Sigmoid colon (tissue), 7 donors: ENCODE measurements around the gene PTPN1. TPM values are rescaled to one million over a fixed set of nuclear protein-coding genes. Genes with fewer than 3 reads are reported as not detected.
A peak's percentile ranks its signal among the peaks of the same experiment; 100 is the strongest.

ENCODE experiments used
- DNase-seq: peaks from one replicate; pipeline ENCODE4 v3.0.0-alpha.2; 2019
- H3K27ac ChIP-seq, 4 donors: fragments of 200-600 bp; sonication (generic); one replicate each; pipeline ENCODE4 v1.5.1; 2016 to 2019; ENCODE audit warnings: mild to moderate bottlenecking in 1 of 4
- H3K27me3 ChIP-seq, 3 donors: fragments of 200-600 bp; sonication (generic); one replicate each; pipeline ENCODE4 v1.5.1; 2019; ENCODE audit warnings: mild to moderate bottlenecking in 1 of 3
- H3K36me3 ChIP-seq, 4 donors: fragments of 200-600 bp; sonication (generic); one replicate each; pipeline ENCODE4 v1.5.1; 2016 to 2019
- H3K4me1 ChIP-seq, 4 donors: fragments of 200-600 bp; sonication (generic); one replicate each; pipeline ENCODE4 v1.5.1; 2017 to 2019
- H3K4me3 ChIP-seq, 4 donors: fragments of 200-600 bp; sonication (generic); one replicate each; pipeline ENCODE4 v1.5.1; 2017 to 2019; ENCODE audit warnings: mild to moderate bottlenecking in 2 of 4, moderate library complexity in 1 of 4
- H3K9me3 ChIP-seq, 4 donors: fragments of 200-600 bp in 3 of 4; sonication (generic) in 3 of 4; one replicate each; pipeline versions ENCODE4 v1.5.1 to v1.6.1; 2013 to 2019
- CTCF ChIP-seq, 4 experiments: fragments of 450-650 bp in 3 of 4; fragments of 200-600 bp in 1 of 4; IDR thresholded peaks; one replicate each; pipeline ENCODE4 v1.5.1; 2016 to 2019; ENCODE audit warnings: antibody characterized with exemption in 4 of 4, mild to moderate bottlenecking in 3 of 4, moderate library complexity in 2 of 4
- EP300 ChIP-seq, 4 donors: sonication (generic); formaldehyde crosslinking; IDR thresholded peaks; one replicate each; pipeline ENCODE4 v1.6.1; 2017; ENCODE audit warnings: antibody characterized with exemption in 4 of 4
- POLR2A ChIP-seq, 2 donors: fragments of 450-650 bp; IDR thresholded peaks; one replicate each; pipeline ENCODE4 v1.6.1; 2016; ENCODE audit warnings: antibody characterized with exemption in 2 of 2, mild to moderate bottlenecking in 2 of 2, moderate library complexity in 2 of 2
- POLR2AphosphoS5 ChIP-seq, 4 donors: sonication (generic); formaldehyde crosslinking; IDR thresholded peaks; one replicate each; pipeline ENCODE4 v1.6.1; 2017; ENCODE audit warnings: antibody characterized with exemption in 4 of 4
- WGBS, 2 donors: extraction: QIAGEN DNeasy Blood & Tissue Kit; methylation state at CpG; one replicate each; pipeline ENCODE4 v1.1.7; 2013; 5-methylcytosine and 5-hydroxymethylcytosine counted together
- intact Hi-C: fragments of 100-400 bp; cut with DNase I; formaldehyde crosslinking; loops from one replicate; pipeline ENCODE4 v1.15.1; 2023
- polyA plus RNA-seq, 3 donors: library from polyadenylated mRNA; stranded (reverse); fragments of 200-250 nt; gene quantifications; one replicate each; pipeline ENCODE4 v1.2.3, GENCODE V29; 2013
- total RNA-seq, 4 donors: library from RNA; depleted of rRNA; stranded (reverse); fragments of >200 nt; gene quantifications; one replicate each; pipeline ENCODE4 v1.1.0, GENCODE V29; 2016
- donor health status: healthy with polysubstance abuse.
- donor health status: Bipolar disorder and iron deficiency.
- donor health status: healthy.

Gene PTPN1
- total and polyA plus RNA-seq, 7 donors = 14.4 to 41.5 (median 23.6) TPM

DNA sequence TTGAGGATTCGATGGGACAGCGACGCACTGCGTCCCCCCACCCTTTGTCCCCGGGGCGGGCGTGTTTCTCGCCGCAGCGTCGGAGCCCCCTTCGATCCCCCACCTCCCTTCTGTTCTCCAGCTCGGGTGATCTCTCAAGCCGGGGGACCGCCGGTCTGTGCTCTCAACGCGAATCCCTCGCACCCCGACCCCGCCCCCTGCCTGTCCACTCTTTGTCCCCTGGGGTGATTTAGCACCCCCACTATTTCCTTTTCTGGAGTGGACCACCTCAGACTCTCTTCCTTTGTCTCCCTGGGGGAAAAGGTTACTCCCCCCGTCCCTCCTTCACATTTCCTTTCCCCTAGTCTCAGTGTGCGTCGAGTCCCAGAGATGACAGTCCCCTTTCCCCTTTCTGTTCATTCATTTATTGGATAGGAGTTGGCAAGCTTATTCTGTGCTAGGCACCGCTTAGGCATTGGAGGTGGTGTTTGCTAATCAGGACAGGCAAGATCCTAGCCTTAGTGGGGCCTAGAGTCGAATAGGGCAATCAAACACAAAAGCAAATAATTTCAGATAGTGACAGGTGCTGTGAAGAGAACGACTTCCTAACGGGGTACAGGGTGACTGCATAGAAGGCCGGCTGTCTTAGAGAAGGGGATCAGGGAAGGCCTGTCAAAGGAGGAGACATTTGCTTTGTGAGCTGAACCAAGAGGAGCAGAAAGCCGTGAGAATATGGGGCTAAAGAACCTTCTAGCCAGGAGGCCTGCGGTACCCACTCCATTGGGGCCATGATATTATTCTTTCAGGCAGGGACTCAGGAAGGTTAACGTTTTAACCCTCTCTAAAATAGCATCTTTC is 741 bp downstream of the PTPN1 start:
- no peak for TF ChIP-seq POLR2AphosphoS5 (IDR thresholded peaks at IDR 0.05)
- TF ChIP-seq CTCF (IDR thresholded peaks at IDR 0.05) = no peak
- TF ChIP-seq POLR2A (IDR thresholded peaks at IDR 0.05) = no peak
- no peak for TF ChIP-seq EP300 (IDR thresholded peaks at IDR 0.05)
- WGBS, 2 donors = 3 to 5% methylated on average over 32 of the region's 32 CpGs
- H3K4me3 ChIP-seq = peak overlapping the region; percentile 91 to 99 (median 96)
- peaks cover 0 to 59% (median 52%) of the 10 kb centered on the region in 4 donors for H3K4me1 ChIP-seq
- H3K9me3 ChIP-seq = no peaks in the 10 kb centered on the region
- intact Hi-C loops = loop anchor here (2.0 kb wide), 1 partner anchor 62 kb away; no protein-coding TSS in a partner anchor
- H3K27me3 ChIP-seq = no peaks in the 10 kb centered on the region
- H3K36me3 ChIP-seq = no peaks in the 10 kb centered on the region
- peak overlapping the region; percentile 88 to 96 (median 93) for H3K27ac ChIP-seq
- no peak for DNase-seq

DNA sequence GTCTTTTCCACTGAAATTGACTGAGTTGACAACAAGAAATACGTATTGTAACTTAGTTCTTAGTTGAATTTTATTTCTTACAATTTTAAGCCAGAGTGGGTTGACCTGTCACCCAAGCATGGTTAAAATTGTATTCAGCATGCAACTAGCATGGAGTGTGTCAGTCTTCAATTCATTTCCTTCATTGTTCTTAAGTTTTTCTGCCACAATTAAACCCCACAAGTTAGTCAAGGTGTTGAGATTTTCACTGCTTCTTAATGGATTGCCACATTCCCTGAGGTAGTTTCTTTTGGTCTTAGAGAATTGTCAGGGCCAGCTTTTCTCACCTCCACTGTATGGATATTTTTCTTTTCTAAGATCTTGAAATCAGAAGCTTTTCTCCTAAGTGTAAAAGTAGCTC is 2.1 kb downstream of the PTPN1 start:
- Histone ChIP-seq H3K4me1 (peaks cover 0 to 73% (median 65%) of the 10 kb centered on the region in 4 donors), H3K9me3 (no peaks in the 10 kb centered on the region), H3K4me3 (peak overlapping the region in 2 of 4 donors; percentile 2 to 94), H3K27ac (peak overlapping the region in 1 of 4 donors; percentile 63), H3K27me3 (no peaks in the 10 kb centered on the region), H3K36me3 (no peaks in the 10 kb centered on the region)
- no peak for TF ChIP-seq POLR2AphosphoS5 (IDR thresholded peaks at IDR 0.05)
- TF ChIP-seq CTCF (IDR thresholded peaks at IDR 0.05) = no peak
- TF ChIP-seq POLR2A (IDR thresholded peaks at IDR 0.05) = no peak
- no peak for TF ChIP-seq EP300 (IDR thresholded peaks at IDR 0.05)
- intact Hi-C loops = no loop called here
- WGBS, 2 donors = 80 to 85% methylated on average over 1 of the region's 1 CpG
- DNase-seq = no peak

DNA sequence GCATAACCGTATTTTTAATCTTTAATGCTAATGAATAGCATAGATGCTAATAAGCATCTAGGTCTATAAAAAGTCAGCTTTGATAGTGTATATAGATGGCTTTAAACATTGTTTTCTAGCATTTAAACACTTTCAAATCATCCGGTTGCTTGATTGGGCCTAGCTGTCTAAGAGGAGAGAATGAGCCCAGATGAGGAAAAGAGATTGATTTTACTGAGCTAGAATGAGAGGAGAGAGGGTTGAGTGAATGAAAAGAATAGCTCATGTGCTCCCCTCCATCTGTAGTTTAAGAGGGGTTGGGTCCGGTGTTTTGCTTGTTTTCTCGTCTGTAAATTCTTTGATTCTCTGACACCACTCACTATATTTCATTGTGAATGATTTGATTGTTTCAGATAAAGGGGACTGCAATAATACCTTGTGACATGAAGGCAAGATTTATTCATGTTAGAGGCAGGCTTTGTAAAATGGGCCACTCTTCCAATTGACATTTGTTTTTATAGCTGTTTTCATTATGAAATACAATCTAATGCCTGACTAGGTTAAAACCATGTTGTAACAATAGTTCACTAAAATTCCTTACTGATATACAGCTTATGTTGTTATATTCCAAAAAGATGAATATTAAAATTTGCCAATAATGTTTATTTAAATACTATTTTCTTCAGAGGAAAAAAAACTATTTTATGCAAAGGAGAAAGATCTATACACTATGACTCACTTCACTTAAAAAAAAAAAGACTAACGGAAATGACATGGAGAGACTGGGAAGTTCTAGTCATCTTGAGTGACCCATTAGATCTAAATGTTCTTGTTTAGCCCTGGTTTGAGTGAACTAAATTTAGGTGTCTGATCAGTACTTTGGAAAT is 3.2 kb downstream of the PTPN1 start:
- WGBS, 2 donors = 59 to 63% methylated on average over 5 of the region's 5 CpGs
- Histone ChIP-seq H3K27ac (peak overlapping the region; percentile 19 to 63 (median 42)), H3K4me3 (no peak overlapping the region), H3K4me1 (peaks cover 0 to 84% (median 76%) of the 10 kb centered on the region in 4 donors), H3K9me3 (no peaks in the 10 kb centered on the region), H3K36me3 (no peaks in the 10 kb centered on the region), H3K27me3 (no peaks in the 10 kb centered on the region)
- intact Hi-C loops = no loop called here
- peak in 1 of 4 donors; percentile 57 for TF ChIP-seq POLR2AphosphoS5 (IDR thresholded peaks at IDR 0.05)
- no peak for TF ChIP-seq EP300 (IDR thresholded peaks at IDR 0.05)
- DNase-seq = no peak

DNA sequence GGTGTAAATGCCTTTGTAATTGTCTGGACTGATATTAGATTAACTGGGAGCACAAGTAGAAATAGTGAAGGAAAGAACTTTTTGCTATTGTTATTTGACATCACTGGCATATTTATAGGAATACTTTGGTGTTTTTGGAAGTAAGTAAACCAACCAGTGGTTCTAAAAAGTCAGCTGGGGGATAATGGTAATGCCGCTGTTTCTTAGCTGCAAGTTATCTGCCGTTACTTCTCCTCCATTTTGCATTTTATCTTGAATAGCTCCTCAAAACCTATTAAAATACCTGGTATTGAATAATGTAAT is 3.8 kb downstream of the PTPN1 start:
- H3K4me3 ChIP-seq = no peak overlapping the region
- WGBS, 2 donors = 93 to 96% methylated on average over 2 of the region's 2 CpGs
- intact Hi-C loops = no loop called here

More for the DNA sequence above, 3.8 kb downstream of the PTPN1 start:
- H3K36me3 ChIP-seq = no peaks in the 10 kb centered on the region
- no peaks in the 10 kb centered on the region for H3K27me3 ChIP-seq
- H3K27ac ChIP-seq = peak overlapping the region in 3 of 4 donors; percentile 29 to 63 (median 54)
- H3K4me1 ChIP-seq = peaks cover 0 to 89% (median 78%) of the 10 kb centered on the region in 4 donors
- TF ChIP-seq EP300 (IDR thresholded peaks at IDR 0.05) = no peak
- TF ChIP-seq POLR2A (IDR thresholded peaks at IDR 0.05) = no peak
- TF ChIP-seq POLR2AphosphoS5 (IDR thresholded peaks at IDR 0.05) = no peak
- TF ChIP-seq CTCF (IDR thresholded peaks at IDR 0.05) = no peak
- DNase-seq = no peak
- no peaks in the 10 kb centered on the region for H3K9me3 ChIP-seq
